ENCODE results near the gene EED.

EED gene, protein sequence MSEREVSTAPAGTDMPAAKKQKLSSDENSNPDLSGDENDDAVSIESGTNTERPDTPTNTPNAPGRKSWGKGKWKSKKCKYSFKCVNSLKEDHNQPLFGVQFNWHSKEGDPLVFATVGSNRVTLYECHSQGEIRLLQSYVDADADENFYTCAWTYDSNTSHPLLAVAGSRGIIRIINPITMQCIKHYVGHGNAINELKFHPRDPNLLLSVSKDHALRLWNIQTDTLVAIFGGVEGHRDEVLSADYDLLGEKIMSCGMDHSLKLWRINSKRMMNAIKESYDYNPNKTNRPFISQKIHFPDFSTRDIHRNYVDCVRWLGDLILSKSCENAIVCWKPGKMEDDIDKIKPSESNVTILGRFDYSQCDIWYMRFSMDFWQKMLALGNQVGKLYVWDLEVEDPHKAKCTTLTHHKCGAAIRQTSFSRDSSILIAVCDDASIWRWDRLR

DNA sequence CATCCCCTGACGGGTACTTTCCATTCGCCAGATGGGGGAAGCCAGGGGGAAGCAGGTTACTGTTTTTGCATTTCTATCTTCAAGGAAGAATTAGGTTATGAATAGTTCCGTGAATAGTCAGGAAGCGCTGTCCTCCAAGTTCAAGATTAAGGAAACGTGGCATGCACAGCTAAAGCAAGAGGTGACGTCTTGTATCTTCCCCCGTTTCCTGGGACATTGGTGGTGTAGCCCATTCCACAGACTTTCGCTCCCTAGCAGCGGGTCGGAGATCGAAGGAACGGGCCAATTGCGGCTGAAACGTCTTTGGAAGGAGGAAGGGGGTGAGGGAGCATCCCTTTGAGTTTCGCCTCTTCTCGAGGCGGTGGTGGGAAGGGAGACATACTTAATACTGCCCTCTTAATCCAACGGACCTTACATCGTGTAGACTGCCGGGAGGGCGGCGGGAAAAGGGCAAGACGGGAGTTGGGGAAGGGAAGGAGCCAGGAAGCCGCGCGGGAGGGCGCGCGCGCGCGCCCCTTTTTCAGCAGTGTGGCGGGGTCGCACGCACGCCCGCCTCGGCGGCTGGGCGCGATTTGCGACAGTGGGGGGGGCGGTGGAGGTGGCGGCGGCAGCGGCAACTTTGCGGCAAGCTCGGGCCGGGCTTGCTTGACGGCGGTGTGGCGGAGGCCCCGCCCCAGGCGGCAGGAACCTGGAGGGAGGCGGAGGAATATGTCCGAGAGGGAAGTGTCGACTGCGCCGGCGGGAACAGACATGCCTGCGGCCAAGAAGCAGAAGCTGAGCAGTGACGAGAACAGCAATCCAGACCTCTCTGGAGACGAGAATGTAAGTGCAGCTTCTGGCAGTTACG is at the start of gene EED:
Gene EED, plus strand, starts transcription at position 232 of the 847 bp plus-strand sequence. Its CDS starts 477 bp downstream, at position 709.
- DNase-seq = peak; percentile 97

DNA sequence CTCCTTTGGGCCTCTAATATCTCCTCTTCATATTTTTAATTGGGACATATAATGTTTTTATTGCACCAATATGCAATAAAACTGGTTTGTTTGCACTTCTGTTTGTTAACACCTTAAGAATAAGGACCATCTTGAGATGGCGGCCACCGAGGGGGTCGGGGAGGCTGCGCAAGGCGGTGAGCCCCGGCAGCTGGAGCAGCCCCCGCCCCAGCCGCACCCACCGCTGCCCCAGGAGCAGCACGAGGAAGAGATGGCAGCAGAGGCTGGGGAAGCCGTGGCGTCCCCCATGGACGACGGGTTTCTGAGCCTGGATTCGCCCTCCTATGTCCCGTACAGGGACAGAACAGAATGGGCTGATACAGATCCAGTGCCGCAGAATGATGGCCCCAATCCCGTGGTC is 49.6 kb upstream of the EED start:
- no peak for DNase-seq

DNA sequence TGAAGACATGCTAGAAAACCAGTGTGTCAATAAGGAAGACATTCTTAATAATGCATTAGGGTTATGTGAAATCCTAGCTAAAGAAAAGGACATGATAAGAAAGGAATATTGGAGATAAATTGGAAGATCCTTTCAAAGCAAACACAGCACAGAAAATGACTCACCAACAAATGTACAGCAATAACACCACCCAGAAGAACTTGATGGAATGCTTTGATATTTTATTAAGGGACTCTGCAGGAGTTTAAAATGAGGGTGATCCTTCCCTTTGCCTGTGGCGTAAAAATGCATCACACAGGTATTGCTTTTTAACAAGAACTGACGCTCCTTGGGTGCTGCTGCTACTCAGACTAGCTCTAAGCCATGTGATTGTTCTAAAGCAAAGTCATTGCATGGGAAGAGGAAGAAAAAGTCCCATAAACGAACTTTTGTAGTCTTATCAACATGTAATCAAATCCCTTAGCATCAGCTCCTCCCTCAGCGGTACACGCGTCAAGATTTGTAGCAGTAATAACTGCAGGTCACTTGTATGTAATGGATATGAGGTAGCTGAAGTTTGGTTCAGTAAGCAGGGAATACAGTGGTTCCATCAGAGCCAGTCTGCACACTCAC is 48.4 kb upstream of the EED start:
- DNase-seq = no peak

DNA sequence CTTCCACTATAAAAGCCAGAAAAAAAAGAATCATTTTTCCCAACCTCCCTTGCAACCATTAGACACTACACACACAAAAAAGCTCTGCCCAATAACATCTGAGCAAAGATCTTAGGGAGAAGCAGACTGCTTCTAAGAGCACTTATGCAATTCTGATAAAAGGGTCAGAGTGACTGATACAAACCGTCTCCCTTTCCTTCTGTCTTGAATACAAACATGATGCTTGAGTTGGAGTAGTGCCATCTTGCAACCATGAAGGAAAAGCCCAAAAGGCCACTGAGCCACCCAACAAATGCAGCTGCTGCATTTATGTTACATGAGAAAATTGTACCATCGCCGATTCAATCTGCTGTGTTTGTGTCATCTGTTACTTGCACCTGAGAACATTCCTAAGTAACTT is 47.6 kb upstream of the EED start:
- no peak for DNase-seq

DNA sequence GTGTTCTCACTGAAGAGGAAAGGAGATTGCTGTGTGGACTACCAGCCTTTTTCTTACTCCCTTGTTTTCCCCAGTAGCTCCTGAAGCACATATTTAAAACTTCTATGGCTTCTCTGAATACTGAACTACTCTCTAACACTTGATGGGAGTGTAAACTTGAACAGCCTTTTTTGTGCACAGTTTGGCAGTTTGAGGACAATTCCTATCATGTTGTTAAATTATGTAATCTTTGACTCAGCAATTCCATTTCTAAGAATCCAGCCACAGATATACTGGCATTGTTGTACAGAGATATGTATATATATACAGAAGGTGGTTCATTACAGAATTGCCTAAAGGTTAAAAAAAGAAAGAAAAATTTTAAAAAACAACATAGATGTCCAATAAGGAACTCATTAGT is 47.1 kb upstream of the EED start:
- no peak for DNase-seq

DNA sequence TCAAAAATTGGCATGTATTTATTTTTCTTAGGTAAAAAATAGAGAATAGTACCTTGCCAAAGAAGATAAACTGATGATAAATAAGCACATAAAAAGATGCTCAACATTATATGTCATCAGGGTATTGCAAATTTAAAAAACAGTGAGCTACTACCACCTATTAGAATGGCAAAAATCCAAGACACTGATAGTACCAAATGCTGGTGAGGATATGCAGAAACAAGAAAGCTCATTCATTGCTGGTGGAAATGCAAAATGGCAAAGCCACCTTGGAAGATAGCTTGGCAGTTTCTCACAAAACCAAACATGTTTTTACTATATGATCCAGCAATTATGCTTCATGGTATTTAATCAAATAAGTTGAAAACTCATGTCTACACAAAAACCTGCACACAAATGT is 46.4 kb upstream of the EED start:
- DNase-seq = no peak

DNA sequence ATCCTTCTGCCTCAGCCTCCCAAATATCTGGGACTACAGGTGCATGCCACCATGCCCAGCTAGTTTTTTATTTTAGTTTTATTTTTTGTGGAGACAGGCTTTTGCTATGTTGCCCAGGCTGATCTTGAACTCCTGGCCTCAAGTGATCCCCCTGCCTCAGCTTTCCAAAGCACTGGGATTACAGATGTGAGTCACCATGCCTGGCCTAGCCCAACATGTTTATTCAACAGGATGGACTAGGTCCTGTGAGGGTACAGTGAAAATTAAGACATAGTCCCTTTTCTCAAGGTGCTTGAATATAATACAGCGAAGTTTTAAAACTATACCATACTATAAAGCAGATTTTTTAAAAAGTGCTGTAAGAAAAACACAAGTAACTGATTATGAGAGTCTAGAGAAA is 45.2 kb upstream of the EED start:
- no peak for DNase-seq

DNA sequence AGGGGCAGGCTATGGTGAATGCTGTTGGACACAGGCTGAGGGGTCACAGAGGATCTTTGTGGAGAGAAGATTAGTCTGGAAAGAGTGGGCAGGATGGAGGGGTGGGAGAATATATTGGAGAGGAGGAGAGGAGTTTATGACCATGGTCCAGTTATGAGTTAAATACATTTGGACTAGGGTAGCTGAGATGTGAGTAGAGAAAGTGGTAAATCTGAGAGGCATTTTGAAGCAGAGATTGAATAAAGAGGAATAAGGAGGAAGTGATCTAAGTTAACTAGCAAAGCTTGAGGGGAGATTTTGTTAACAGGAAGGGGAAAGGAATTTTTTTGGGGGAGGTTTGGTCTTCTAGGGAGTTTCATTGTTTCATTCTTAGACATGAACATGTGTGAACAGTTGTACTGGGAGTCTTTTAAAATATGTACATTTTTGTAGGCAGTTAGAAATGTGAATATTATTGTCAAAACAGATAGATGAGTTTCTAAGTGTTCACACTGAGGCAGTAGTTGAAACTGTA is 43.1 kb upstream of the EED start:
- DNase-seq = no peak

DNA sequence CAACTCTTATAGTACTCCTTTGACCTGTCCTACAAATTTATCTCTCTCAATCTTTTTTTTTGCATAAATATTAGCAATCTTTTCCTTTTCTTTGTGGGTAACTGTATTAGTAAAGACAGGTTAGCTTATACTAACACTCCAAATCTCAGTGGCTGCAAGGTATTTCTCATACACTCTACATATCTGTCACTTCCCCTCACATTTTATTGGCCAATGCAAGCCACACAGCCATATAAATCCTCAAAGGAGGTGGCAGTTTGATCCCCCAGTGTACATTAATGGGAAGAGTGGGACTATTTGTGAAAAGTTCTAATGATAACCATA is 42.6 kb upstream of the EED start:
- peak; percentile 81 for DNase-seq

DNA sequence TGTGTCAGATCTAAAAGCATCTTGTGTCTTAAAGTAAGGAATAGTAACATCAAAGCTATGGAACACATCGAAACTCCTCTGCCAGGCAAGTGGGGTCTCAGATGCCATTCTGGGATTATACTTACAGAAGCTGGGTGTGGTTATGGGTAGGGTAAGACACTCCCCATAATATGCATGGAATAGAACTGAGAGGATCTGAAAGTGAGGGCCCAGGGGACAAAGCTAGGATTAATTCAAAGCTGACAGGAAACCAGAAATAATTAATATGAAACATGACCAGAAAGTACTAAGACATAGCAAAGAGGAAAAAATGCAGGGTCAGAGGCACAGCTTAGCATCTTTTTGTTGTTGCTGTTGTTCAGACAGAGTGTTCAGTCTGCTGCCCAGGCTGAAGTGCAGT is 40.2 kb upstream of the EED start:
- DNase-seq = no peak

DNA sequence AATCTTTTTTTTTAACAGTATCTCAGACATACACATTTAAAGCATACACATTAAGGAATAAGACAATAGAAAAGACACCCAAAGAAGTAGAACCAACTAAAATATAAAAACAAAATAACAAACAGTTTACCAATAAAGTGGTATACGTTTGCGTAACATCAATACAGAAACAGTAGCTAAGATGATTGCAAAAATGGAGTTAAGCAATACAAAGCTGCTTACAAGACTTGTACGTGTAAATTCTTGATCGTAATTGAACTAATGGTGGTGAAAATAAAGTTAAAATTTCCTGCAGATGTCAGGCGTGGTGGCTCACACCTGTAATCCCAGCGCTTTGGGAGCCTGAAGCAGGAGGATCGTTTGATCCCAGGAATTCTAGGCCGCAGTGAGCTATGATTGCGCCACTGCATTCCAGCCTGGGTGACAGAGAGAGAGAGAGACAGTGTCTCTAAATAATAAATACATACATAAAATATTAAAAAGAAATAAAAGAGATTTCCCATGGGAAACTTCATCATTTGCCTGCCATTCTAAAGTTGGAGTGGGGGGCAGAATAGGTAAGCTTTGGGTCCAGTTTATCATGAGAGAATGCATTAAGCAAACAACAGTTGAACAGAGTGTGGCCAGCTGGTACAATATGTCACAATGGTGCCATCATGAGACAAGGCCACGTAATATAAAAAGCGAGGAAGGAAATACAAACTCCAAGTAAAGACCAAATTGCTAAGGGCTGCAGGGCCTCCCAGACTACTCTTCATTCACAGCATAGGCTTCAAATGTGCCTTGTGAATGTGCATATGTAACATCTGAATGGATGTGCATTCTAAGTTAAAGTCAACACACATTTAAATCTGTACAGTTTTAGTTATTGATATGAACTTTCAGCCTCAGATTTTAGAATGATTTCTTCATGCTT is 38.9 kb upstream of the EED start:
- no peak for DNase-seq

DNA sequence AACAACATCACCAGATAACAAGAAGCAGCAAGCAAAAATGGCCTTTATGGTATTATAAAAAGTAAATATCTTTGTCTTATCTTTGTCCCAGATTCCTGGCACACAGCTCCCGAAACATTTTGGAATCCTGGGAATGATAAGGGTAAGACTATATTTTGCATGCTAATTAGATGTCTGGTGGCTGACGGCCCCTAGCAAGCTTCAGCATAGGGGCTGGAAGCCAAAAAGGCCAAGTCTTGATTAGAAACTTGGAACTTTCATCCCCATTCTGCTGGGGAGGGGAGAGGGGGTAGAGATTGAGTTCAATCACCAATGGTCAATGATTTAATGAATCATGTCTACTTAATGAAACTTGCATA is 38.2 kb upstream of the EED start:
- no peak for DNase-seq

DNA sequence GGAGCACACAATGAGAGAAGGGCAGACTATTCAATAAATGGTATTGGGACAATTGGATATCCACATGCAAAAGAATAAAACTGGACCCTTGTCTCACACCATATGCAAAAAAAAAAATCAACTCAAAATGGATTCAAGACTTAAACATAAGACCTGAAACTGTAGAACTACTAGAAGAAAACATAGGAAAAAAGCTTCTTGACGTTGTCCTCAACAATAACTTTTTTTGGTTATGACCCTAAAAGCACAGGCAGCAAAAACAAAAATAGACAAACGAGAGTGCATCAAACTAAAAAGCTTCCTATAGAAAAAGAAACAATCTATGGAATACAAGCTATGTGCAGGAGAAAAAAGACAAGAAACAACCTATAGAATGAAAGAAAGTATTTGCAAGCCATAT is 37.1 kb upstream of the EED start:
- DNase-seq = no peak

DNA sequence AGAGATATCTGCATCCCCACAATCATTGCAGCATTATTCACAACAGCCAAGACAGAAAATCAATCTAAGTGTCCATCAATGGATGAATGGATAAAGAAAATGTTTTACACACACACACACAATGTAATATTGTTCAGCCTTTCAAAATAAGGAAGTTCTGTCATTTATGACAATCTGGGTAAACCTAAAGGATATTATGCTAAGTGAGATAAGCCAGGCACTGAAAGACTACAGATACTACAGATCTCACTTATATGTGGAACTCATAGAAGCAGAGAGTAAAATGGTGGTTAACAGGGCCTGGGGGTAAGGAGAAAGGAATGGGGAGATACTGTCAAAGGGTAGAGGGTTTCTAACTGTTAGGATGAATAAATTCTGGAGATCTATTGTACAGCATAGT is 36.0 kb upstream of the EED start:
- DNase-seq = no peak

DNA sequence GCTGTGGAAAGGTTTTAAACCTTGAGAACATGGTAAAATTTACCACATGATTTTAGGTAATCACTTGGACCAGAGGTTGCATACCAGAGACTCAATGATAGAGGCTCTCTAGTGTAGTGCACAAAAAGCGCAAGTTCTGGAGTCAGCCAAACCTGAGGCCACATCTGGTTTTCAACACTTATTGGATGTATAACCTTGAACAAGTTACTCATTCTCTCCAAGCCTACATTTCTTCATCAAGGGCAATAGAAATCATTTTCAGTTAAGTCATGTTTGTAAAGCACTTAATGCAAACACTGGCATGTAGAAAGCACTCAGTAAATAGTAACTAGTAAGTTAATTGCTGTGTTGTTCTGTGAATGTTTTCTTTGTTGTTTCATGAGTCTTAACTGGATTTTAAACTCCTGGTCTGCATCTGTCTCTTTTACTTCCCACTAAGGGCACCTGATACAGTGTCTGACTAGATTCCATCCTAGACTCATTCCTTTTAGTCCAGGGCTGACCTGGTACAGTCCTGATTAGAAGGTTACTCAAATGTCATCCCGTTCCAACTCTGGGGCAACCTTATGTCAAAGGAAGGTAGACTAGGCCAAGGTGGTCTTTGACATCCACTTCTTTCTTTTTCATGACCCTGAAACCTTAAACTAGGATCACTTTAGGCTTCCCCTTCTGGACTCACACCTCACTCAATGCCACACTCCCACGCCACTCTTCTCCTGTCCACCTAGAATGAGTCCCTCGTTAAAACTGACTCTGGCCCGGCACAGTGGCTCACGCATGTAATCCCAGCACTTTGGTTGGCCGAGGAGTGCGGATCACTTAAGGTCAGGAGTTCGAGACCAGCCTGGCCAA is 34.5 kb upstream of the EED start:
- DNase-seq = no peak

DNA sequence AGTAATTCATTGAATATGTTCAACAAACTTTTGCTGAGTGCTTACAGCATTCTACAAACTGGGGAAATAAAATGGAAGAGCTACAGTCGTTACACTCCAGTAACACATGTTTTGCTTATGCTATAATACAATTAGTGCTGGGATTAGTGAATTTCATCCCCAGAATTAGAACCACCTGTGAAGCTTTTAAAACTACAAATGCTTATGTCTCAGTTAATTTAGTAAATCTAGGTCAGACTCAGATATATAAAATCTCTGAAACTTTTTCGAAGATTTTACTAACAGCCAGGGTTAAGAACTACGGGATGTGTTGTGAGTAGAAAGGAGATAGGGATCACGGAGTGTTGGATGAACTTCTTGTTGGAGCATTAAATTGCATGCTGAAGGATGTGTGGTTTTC is 33.7 kb upstream of the EED start:
- DNase-seq = no peak

DNA sequence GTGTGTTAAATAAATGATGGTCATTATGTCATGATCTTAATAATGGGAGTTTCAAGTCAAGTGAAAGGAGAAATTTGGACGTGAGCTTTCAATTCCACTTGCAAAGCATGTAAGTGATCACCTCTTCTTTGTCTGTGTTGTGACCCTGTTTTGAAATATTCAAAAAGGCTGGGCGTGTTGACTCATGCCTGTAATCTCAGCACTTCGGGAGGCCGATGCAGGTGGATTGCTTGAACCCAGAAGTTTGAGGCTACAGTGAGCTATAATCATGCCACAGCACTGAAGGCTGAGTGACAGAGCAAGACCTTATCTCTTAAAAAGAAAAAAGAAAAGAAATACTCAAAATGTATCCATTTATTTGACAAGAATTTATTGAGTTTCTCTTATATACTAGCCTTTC is 32.9 kb upstream of the EED start:
- DNase-seq = peak; percentile 60

DNA sequence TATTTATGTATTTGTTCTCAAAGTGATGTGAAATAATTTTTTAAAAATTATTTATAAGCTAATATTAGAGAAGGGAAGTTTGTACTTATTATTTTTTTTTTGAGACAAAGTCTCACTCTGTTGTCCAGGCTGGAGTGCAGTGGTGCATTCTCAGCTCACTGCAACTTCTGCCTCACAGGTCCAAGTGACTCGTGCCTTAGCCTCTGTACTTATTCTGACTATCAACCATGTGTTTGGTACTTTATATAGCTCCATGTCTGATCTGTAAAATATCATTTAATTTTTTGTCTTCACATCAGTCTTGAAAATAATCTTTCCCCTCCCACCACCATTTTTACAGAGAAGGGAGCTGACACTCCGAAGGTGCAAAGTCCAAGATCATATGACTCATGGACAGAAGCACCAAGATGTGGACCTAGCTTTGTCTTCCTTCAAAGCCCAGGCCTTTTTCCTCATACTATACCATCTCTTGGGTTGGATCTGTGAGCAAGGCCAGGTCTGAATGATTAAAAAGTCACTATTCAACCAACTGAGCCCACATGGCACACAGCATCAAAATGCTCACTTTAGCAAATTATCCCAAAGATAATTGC is 32.4 kb upstream of the EED start:
- DNase-seq = no peak

DNA sequence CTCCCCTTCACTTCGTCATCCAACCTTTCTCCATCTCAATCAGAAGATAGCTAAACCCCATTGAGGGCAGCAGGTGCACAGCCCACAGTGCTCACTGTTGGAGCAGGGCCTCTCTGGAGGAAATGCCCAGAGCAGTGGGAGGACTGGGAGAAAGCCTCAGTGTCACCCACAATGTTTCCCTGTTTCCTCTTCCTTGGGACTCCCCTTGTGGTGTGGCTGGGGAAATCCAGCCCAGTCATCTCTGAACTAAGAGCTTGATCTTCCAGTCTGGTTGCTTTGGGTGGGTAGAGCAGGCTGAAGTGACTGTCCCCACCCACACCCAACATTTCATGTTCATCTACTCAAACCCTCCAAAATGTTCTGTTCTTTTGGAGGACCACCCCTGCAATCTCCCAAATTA is 29.8 kb upstream of the EED start:
- DNase-seq = peak; percentile 93

DNA sequence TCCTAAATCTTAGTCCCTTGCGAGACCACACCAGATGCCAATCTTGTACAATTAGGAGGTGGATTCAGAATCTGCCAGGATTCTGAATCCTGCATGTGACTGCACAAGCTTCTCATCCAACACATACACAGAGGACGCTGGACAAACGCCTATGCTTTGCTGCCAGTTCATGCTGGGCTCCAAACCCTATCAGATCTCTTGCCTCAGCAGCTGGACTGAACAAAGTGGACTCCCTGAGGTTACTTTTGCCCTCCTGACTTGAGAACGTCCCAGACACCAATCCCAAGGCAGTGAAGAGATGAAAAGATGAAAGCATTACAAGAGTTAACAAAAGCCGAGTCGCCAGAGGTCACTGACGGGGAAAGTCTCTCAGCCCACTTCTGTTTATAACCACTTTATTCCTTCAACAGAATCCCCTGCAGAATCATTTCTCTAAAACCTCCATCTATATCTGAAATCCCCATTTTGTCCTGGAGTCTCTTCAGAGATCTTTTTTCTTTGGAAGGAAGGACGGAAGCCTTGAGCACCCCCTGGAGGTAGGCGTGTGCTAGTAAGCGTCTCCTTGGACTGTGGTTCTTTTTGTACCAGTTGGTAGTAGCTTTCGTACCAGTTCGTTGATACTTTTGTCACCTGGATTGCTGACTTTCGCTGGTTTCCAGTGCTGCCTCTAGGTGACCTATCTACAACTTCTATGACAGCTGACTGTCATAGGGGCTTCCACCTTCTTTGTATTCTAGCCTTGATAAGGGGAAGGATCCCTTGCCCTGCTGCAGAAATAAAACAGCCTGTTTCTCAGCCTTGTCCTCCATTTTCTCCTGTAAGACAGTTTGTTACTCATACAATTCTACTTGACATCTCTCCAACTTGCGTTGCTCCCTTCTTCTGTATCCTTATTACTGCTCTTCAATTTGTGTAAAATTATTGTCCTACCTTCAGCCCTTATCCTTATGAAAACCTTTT is 26.1 kb upstream of the EED start:
- peak; percentile 87 for DNase-seq
